HG03175 (cell line): ENCODE results near the gene CLSTN2.
A peak's percentile ranks its signal among the peaks of the same experiment; 100 is the strongest.

Experiments
- ATAC-seq: cut with Tn5 transposase; IDR thresholded peaks from one replicate; pipeline ENCODE4 v1.9.1; 2021; ENCODE audit warnings: mild to moderate bottlenecking, moderate library complexity; ENCODE audit not compliant: unreplicated experiment

Gene CLSTN2

DNA sequence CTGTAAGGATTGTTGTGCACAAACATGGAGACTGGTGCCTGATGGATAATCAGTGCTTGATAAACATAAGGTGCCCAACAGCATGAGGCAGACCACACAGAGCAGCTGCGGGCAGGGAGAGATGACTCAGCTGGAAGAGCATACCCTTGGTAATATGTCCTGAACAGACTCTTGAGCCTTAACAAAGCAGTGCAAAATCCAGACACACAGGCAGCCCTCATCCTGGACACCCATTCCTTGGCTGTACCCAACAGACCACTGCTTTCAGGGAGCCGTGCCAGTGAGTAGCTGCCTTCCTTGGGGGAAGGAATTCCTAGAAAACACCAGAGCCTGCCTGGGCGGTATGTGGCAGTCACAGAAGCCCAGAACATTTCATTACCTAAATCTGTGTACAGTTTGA lies 156.2 kb downstream of the CLSTN2 start:
- no peak for ATAC-seq

DNA sequence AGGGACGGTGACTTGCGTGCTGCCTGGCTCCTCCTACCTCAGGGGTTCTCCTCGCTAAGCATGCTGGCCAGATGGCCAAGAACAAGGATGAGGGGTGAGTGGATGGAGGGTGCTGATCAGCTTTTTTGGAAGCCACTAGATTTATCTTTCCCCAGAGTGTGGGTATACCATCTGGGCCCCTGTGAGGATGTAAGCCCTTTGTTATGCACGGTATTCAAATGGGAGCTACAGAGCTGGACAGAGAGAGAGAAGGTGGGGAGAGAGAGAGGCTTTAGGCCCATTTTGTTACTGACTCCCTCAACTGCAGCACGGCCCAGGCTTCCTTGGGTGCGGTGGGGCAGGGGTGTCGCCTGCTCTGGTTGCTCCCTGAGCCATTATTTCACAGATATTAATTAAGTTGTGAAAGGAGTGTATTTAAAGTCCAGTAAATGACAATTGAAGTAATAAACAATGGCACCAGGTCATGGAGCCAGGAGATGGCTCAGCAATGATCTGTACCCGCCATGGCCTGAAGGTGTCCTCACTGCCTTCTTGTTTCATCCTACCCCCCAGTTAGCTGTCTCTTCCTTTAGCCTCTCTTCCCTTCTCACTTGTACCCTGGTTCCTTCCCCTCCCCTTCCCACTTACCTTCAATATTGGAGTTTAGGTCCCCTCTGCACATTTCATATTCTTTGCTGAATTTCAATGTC lies 158.0 kb downstream of the CLSTN2 start:
- ATAC-seq: no peak

DNA sequence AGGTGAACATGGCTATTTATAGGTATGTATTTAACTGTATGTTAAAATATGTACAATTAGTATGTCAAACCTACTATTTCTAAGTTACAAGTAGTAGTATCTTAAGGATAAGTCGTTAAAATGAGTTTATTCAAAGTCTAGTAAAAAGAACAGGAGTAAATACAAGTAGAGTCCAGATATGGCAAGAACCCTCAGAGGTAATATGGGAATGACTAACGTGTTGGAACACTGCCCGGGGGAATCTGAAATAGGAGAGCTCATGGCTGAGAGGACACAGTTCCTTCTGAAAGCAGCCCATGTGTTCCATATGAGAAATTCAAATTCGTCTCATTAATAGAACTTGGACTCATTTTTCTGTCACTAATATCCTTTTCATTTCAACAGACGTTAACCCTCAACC lies 158.8 kb downstream of the CLSTN2 start:
- ATAC-seq: no peak

DNA sequence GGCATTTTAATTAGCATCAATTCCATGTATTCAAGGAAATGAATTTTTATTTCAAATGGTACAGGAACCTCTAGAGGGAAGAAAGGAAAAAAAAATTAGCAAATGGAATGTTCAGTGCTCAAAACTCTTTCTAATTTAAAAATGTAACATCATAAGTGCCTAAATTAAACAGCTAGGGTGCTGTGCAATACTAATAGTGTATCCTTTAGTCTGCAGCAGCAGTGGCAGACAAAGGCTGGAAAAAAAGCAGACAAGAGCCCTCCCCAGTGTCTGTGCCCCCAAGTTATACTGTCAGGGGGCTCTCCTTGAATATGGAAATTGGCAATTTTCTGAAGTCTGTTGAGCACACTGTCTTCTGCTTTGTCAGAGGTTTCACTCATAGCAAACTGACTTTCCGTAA lies 159.5 kb downstream of the CLSTN2 start:
- no peak for ATAC-seq

DNA sequence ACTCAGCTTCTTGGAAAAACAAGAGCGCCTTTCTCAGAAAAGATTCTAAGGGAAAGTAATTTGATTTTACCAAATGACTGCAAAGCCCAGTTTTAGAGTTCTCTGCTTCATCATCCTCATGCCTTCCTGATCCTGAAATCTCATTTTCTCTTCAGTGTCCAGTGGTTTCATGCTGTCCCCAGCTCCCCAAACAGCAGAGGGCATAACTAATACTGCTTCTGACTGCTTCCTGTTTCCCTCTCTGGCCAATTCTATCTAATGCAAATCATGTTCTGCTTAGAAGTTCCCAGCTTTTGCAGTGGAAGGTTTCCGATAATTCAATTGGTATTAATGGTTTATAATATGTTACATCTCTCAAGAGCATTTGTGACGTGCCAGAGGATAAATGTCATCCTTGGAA lies 161.1 kb downstream of the CLSTN2 start:
- ATAC-seq: no peak

DNA sequence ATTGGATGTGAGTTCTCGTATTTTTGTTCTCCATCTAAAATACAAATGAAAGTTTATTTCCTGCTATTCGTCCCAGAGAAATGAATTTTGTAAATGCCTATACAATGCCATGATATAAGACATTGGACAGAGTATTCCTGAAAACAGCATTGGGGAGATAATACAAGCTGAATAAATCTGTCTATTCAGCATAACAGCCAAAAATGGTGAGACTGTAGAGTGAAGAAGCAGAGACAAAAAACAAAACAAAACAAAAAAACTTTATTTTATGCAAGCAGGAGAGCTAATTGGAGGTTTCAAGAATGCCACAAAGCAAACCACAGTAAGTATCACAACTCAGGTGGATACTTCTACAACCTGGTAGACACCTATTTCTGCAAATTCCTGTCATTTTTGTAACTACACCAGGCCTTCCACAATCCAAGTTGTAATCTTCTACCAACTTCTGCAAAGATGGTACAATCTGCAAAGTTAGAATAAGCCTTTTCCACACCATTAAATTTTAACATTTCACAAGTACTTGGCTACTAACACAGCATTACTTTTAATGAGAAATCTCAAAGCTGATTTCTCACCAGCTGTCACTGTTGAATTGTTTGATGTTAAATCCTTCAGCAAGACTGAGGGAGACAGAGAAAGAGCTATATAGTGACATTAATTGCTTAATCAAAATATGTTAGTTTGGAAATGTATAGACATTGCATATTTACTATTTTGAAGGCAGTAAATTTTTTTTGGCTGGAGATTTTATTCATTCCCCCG lies 163.1 kb downstream of the CLSTN2 start:
- no peak for ATAC-seq

DNA sequence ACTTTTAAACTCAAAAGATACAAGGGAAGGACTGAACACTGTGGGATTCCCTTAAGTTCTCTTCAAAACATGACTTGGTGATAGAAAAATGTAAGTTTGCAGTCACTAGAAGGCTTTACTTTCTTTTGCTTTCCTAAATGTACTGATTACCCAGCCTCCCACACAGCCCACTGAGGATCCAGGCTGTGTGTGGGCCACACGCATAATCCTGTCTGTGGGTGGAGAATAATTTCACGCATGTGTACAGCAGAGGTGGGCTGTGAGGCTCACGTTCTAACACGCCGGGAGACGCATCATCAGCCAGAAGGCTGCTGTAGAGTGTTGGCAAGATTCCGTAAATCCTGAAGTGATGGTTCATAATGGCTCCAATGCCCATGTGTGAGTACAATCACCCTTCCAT lies 165.5 kb downstream of the CLSTN2 start:
- ATAC-seq: no peak

DNA sequence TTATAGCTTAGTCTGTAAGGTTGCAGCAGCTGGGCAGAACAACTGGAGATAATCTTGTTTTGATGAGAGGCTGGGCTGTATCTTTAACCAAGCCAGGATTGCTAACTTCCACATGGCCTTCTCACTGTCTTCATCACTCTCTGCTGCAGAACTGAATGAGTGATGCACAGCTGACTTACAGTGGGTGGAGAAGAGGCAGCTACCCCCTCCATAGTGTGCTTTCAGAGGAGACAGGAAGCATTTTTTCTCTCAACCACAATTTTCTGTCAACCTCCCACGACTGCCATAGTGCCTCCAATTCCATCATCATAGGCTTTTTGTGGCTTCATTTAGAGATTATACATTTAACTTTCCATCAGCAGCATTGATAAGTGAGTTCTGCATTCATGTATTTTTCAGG lies 168.2 kb downstream of the CLSTN2 start:
- ATAC-seq: no peak

DNA sequence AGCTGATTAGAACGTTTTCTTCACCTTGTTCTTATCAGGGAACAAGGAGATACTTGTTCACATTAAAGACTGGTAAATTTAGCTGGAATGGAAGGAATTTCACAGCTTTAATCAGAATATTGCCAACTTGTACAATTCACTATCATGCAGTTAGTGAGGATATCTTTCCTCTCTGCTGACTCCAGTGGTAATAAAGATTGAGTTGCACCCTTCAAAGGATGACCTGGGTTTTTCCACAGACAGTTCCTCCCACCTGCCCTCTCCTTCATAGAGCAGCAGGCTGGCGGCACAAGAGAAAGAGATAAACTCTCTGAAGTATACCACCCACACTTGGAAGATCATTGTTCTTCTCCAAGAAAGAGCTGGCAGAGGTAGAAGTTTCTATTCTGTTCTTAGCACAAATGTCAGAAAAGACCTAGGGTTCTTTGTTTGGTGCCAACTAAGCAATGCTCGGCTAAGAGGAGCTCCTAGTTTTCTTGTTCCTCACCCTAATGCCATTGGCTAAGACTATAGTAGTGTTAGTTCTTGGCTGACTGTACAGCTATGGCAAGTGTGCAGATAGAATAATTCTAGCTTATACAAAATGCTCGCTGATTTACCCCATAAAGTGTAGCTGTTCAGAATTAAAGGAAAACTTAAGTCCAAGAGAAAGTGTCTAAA lies 169.1 kb downstream of the CLSTN2 start:
- ATAC-seq: no peak

DNA sequence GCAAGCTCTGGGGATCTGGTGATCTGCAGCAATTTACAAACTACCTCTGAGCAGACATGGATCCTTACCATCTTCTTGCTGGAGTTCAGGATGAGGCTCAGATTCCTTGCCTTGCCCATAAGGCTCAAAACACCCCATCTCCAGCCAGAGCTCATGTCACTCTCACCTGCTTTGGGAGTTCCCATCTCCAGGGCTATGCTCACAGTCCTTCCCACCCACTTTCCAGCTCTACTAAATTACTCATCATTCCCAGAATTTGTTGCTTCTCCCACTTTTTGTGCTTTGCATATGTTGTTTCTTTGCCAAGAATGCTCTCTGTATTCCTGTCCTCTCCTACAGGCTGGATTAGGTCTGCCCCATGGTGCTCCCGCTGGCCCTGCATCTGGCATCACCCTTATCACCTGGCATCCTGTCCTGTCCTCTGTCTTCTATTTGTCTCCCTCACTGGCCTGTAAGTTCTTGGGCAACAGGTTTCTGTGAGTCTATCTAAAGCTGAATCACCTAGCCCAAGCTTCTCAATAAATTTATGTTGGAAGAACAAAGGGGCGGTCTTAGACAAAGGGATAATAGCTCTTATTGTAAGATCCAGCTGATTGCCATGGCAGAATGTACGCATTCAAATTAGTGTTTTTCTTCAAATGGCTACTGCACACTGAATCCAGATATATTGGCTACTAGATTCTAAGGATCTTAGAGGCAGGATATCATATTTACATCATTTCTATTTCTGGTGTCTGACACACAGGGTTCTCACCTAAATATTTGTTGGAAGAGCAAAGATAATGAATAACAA lies 179.2 kb downstream of the CLSTN2 start:
- no peak for ATAC-seq

DNA sequence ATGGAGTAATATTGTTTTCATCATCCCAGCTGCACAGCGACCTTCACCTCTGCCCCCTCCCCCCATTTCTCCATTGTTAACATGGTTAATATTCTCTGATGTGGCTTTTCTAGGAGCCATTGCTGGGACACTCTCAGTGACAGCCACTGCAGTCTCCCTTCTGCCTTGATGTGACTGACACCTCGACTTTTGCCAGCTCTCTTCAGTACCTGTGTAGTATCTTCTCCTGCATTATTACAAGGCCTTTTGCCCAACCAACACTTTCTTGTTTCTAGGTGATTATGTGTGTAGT lies 179.8 kb downstream of the CLSTN2 start:
- ATAC-seq: no peak

DNA sequence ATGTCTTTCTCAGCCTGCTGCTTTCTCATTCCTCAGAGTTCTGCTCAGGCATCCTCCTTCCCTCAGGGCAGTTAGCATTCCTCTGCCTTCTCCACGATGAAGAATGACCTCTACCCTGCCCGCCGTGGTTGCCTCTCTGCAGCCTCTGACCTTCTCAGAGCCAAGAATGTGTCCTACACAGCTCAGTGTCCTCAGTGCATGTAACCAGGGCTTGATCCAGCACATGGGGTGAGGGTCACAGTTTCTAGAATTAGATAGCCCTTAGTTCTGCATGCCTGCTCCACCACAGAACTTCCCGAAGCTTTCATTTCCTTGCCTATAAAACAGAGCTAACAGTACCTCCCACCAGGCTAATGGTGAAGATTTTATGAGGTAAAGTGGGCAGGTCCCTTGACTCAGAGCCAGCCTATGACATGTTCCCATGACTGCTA lies 182.1 kb downstream of the CLSTN2 start:
- ATAC-seq: no peak

DNA sequence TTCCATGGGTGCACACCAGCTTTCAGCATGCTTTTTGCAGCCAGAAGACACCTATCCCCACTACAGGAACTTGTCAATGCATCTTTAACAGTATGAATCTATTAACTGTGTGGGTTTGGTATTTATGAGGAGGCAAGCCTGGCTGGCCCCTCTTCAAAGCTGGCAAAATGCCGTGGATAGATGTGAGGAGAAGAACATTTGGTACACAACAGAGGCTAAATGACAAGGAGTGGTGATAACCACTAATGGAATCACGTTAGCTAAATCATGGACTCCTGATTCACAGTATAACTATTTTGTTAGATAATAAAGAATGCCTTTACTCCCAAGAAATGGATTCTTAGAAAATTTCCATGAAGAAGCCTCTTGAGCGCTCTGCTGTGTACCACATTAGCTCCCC lies 187.2 kb downstream of the CLSTN2 start:
- ATAC-seq: no peak

DNA sequence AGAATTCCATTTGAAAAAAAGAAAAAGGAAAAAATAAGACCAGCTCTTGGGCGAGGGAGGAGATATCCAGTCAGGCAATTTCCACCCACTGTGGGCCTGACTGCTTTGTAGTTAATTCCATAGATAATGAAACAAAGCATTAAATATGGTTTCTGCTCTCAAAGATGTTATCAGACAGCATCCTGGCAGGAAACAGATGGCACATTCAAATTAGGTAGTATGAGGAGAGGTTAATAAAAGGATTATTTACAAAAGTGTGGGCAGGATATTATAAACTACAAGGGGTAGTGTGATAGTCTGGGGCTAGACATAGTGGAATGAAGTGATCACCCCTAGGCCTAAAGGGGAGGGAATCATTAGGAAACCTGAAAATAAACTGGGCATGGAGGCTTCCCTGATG lies 193.2 kb downstream of the CLSTN2 start:
- no peak for ATAC-seq

DNA sequence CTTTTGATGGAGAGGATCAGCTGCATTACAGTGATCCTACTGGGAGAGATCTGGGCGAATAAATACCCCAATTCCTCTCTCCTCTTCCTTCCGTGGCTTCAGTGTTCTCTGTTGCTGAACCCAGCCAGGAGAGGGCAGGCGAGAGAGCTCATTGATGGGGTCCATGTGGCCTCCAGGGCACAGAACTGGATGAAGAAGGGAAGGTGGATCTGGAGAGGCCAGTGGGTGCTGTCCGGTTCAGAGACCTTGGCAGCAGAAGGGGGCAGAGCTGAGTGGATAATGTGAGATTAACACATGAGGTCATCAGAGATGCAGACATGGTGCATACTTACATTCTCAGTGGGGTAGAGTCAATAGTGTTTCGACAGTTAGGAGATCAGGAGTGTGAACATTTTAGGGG lies 193.6 kb downstream of the CLSTN2 start:
- peak; percentile 64 for ATAC-seq

DNA sequence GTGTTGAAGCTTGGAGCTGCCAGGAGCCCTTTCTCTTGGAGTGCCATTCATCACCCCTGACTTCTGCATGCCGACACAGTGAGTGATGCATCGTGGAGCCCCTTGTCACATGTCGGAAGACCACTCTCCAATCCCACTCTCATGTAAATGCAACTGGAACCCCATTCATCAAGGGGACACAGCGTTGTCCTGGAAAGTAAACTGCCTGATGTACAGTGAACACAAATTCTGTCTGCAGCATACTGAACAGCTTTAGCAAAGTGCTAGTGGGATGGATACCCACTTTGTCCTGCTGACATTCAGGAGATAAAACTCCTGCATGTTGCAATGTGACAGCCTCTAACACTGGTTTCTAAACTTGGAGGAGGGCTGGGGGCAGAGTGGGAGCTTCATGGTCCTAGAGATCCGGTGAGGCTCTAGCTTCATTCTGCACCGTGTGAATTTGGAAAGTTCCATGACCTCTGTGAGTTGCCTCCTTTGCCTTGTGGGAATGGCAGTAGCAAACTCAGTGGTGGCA lies 194.8 kb downstream of the CLSTN2 start:
- no peak for ATAC-seq

DNA sequence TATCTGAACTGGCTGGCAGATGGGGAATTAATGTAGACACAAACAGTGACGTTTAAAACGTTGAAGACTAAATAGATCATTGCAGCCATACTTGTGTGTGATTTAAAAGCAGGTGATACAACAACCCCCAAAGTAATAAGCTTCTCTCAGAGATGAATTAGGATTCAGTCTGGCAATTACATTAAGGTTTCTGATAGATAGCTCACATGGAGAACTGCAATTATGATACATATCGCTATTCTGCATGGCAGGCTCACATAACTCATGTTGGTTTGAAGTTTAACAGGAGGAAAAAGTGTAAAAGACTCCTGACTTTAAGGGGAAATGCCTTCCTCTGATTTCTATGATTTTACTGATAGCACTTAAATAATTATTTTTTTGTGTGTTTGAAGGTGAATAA lies 196.9 kb downstream of the CLSTN2 start:
- ATAC-seq: no peak

DNA sequence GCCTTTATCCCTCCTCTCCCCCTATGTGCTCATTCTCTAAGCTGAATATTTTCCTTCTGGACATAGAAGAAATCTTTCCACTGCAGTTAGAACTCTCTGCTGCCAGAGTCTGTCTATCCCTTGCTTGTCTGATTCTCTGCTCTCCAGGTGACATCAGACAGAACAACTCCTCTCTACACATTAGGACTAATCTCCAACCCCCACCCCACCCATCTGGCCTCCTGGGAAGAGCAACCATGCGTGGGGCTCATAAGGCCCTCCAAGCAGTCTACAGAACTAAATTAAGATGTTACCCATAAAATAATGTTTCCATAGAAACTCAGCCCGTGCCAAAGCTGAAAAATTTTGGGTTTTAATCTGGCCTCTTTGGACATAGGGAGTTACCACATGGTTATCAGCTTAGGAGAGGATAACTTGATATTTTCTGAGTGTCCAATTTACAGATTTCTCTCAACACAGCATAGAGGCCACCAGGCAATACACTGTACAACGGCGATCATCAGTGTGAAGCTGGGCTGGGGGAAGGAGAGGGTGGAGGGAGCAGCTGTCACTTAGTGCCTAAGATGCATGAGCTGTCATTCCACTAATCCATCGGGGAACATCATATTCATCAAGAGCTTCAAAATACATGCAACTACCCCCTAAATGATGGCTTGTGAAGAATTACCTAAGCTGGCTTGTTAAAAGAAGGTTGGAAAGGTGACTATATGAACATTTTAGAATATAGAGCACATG lies 199.4 kb downstream of the CLSTN2 start:
- no peak for ATAC-seq

DNA sequence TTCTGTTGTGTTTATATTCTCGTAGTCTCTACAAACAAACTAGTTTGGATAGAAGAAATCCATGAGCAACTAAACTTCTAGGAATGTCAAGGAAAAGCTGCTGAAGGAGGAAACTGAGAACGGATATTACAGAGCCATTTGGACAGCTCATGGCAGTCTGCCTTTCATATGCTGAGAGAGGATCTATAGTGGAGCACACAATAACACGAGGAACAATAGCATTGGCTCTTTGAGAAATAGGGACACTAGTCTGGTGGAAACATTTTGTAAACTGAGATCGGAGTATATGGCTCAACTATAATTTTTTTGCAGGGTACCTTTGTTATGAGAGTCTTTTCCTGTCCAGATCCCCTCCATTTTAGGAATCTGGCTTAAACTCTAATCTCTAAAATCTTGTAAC lies 200.5 kb downstream of the CLSTN2 start:
- no peak for ATAC-seq

DNA sequence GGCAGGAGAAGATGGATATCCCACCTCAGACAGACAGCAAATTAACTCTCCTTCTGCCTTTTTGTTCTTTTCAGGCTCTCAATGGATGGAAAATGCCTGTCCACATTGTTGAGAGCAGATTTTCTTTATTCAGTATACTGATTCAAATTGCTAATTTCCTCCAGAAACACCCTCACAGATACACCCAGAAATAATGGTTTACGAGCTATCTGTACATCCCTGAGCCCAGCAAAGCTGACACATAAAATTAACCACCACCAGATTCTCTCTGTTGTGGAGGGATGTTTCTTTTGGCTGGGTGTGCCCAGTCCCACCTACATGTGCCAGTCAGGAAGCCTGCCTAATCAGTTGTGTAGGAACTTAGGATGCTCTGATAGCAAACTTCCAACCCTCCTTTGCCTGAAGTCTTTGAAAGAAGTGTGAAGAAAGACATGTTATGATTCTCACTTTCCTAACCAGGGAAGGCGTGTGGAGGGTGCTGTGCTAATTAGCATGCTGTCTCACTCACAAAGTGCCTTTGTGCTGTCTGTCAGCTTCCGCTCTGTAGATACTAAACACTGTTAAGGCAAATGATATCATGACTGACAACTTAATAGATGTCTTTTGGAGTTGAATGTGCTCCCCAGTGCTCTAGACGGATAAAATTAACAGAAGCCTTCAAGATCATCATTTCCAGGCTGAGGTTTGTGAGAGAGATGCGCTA lies 208.5 kb downstream of the CLSTN2 start:
- ATAC-seq: no peak
